GM13977 (cell line): ENCODE measurements around the gene NTM.
A peak's percentile ranks its signal among the peaks of the same experiment; 100 is the strongest.

Experiments
- DNase-seq: peaks from one replicate; pipeline ENCODE4 v3.0.0; 2012; ENCODE audit warnings: low spot score
- in situ Hi-C: fragments of 300-500 bp; cut with MboI; formaldehyde crosslinking; loops from one replicate; pipeline ENCODE4 v1.12.0; 2022; ENCODE audit warnings: low sequenced_read_pairs, low pct_unique_long_range_greater_than_20kb, mixed read lengths, inconsistent platforms; ENCODE audit not compliant: unreplicated experiment
- TF ChIP-seq, protein P1 (sequence below): IDR thresholded peaks from 2 replicates; pipeline ENCODE4 v1.5.1; 2012; ENCODE audit warnings: mild to moderate bottlenecking, control low read depth; ENCODE audit not compliant: insufficient read depth; ENCODE audit errors: extremely low read depth, missing control alignments

NTM gene

DNA sequence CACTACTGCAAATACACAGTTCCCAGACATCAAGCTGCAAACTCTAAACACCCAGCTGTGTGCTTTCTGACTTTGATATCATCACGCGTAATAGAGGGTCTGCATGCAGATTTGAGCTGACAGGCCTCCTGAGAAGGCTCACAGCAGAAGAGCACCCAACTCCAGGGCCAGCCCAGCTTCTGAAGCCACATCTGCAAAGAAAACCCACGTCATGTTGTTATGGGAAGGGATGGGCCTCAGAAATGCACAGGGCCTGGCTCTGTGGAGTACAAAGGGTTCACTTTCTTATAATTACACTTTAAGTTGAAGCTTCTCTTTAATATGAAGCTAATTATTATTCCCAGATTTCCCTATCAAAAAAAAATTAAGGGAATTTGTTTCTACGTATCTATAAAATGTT, 927.9 kb downstream of the NTM start:
- TF ChIP-seq, protein P1, sequence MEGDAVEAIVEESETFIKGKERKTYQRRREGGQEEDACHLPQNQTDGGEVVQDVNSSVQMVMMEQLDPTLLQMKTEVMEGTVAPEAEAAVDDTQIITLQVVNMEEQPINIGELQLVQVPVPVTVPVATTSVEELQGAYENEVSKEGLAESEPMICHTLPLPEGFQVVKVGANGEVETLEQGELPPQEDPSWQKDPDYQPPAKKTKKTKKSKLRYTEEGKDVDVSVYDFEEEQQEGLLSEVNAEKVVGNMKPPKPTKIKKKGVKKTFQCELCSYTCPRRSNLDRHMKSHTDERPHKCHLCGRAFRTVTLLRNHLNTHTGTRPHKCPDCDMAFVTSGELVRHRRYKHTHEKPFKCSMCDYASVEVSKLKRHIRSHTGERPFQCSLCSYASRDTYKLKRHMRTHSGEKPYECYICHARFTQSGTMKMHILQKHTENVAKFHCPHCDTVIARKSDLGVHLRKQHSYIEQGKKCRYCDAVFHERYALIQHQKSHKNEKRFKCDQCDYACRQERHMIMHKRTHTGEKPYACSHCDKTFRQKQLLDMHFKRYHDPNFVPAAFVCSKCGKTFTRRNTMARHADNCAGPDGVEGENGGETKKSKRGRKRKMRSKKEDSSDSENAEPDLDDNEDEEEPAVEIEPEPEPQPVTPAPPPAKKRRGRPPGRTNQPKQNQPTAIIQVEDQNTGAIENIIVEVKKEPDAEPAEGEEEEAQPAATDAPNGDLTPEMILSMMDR: no peak
- DNase-seq: no peak
- in situ Hi-C loops: no loop called here

DNA sequence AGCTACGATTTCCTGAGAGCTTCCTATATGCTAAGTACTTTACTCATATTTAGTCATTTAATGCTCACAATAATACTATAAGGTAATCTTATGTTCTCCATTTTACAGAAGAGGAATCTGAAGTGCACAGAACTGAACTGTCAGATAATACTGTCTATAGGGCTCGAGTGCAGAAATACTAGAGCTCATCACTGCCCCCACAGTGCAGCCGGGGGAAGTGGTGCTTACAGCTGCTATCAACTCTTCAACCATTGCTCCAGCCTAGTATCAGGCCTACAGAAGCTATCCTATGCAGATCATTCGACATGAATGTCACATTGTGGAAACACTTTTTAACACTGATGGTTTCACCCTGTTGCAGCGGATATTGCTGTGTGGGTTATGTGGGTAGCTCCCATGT, 929.9 kb downstream of the NTM start:
- in situ Hi-C loops: no loop called here
- TF ChIP-seq, protein P1: peak; percentile 15
- no peak for DNase-seq

DNA sequence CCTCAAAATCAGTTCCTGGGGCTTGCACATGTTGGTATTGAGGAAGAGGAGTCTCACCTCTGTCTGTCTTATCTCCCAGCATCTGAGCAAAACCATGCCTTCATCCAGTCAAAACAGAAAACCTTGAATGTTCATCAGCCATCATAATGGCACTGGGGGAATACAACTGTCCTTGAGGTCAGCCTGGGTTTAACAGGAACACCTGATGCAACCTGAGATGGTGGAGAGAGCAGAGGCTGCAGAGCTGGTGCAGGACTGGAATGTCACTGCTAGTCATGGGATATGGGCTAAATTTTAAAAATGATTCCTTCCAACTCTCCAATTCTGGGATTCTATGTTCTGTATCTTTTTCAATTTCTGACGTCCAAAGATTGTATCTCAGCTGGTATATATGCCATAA, 931.0 kb downstream of the NTM start:
- in situ Hi-C loops: no loop called here
- DNase-seq: no peak
- TF ChIP-seq, protein P1: no peak

DNA sequence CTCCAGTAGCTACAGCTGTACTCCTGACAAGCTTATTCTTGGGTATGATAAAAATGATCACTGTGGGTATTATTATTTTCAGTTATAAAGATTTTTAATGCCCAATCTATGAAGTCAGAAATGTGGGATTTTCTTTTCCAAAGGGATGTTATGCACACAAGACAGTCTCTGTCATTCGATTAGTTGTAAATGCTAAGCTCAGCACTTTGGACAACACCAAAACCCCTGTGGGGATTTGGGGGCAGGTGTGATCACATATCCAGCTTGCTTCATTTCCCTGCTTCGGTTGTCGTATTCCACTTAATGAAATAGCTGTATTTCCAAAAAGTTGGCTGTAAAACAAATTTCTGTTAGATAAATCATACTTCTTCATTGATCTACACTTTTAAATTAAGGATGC, 931.5 kb downstream of the NTM start:
- in situ Hi-C loops: no loop called here
- DNase-seq: no peak
- TF ChIP-seq, protein P1: no peak

DNA sequence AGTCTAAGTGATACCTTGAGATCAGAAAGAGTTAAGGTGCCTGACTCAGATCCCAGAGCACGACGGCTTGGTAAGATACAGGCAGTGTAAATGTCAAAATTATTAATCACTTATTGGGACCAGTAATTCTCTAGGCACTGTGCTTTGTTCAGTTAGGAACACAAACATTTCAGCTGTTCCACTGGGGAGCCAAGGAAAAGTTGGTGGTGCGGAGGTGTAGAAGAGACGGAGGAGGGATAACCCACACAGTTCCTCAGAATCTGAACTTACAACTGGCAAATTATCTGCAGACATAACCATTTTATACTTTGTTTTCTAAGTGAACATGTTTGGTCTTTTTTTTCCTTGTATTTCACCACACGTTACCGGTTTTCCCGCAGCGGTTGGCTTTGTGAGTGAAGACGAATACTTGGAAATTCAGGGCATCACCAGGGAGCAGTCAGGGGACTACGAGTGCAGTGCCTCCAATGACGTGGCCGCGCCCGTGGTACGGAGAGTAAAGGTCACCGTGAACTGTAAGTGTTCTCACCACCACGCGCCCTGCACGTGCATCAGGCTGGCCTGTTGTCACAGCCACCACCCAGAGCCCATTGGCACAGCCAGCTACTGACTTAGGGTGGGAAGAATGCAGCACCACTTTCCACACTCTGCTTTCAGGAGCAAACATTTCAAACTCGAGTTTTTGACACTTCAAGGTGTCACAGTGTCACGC, 937.0 kb downstream of the NTM start:
- in situ Hi-C loops: no loop called here
- TF ChIP-seq, protein P1: no peak

DNA sequence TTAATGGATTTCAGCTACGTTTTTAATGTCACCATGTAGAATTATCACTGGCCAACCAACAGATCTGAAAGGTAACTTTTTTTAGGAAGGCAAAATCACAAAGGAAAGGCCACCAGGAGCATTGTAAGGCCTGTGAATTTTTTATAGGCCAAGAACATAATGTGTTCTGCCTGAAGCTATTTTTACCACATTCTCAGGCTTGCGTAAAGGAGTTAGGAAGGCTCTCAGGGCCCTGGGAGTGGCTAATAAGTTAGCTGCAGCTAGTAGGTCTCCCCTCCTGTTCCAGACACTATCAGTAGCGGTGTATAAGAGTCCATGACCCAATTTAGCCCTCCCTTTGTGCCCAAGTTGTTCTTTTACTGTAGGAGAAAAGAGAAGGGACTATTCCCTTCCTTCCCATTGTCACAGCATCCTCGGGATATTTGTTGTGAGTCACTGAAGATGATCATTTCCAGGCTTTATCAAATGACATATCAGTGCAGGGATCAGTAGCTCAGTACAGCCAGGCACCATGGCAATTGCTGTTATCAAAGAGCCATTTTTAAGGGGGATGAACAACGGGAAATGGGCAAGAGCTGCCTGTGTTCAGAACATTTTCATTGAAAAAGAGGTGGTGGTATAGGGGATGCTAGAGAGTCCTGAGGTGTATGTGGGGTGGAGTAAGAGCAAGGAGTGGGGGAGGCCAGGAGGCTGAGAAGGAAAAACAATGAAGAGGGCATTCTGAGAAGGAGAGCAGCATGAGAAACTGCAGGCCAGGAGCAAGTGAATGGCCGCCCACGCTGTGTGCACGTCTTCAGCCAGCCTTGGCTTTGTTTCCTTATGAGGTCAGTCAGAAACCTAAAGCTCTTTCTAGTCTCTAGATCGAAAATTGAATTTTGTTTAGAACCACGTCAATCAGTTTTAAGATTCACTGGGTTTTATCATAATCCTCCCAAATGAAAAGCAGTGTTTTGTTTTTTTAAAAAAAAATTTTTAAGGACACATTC, 940.3 kb downstream of the NTM start:
- TF ChIP-seq, protein P1: no peak
- in situ Hi-C loops: no loop called here
- peak; percentile 51 for DNase-seq

More for the DNA sequence above, 937.0 kb downstream of the NTM start:
- DNase-seq: no peak
